Occipital lobe (tissue), 2 donors: ENCODE measurements around the gene ADI1. TPM values are rescaled to one million over a fixed set of nuclear protein-coding genes. Genes with fewer than 3 reads are reported as not detected.
"Not testable (repeated sequence)": the region's sequence is repeated elsewhere in the genome, so short reads cannot be mapped to it uniquely, and the experiment has no call there.

Experiments
- DNase-seq: peaks from one replicate; lab custom pipeline; 2025; lab: John Stamatoyannopoulos, UW
- total RNA-seq: library from RNA; depleted of rRNA; stranded (reverse); fragments of >200 nt; gene quantifications from one replicate; pipeline ENCODE4 v1.2.3, GENCODE V29; 2014

ADI1 gene
- total RNA-seq, 1 donor from 2014 or later = 15.4 TPM

DNA sequence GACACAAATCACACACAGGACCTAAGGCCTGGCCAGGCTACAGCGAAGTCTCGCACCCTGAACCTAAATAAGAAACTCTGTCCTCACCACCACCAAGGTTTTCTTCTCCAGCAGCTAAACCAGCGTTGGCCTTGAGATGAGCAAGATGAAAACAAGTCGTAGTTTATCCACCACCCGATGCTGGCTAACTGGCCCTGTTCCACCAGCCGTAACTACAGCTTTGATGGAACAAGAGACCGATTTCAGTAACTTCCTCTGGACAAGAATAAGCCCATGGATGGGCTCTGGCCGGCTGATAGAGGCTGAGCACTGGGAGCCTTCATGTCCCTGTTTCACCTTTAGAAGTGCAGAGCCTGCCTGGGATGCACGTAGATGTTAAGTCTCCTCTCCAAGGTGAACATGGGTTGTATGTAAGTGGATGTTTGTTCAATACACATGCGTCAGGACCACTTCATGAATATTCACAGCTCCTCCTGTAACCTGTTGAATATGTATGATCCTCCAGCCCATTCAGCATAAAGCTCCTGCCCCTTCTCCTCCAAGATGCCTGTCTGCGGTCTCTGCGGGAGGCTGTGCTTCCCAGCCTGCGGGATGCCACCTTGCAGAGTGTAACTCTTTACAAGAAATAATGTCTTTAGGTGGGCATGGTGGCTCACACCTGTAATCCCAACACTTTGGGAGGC, 24.2 kb downstream of the ADI1 start:
- DNase-seq = no peak

DNA sequence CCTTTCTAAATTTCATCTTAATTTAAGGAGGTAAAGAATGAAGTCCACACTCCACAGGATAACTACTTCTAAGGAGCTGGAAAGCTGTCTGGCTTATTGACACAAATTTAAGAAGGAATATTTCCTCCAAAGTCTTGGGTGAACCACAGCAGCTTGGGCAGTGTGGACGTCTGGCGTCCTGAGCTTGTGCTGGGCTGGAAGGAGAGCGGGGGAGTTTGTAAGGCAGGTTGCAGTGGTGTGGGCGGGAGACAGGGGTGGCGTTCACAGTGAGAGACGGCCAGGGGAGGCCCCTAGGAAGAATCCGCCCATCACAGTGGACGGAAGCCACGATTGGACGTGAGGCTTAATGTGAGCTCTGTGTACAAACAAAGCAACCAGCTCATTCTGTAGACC, 25.7 kb downstream of the ADI1 start:
- DNase-seq = no peak

DNA sequence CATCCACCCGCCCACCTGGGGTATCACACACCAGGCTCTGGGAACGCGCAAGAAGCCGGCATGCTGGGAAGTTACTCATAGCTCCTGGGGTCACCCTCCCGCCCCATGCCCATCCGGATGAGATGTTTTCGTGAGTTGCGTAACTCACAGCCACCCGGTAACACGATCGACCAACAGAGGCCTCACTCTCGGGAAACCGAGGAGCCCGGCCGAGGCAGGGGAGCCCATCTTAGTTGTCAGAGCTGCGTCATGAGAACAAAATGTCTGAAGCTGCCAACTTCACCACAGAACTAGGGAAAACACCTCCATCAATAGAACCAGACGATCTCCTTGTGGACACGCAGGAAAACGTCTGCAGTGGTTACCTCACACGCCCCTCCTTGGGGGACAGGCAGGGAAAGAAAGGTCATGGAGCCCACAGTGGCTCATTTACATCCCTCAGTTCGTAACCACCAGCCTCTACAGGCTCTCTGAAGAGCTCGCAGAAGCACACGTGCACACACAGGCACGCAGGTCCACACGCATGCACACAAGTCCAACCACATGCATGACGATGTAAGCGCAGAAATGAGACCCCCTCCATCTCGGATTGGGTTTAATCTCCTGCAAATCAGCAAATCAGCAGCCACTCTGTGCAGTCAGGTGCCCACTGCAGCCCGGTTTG, 26.2 kb downstream of the ADI1 start:
- DNase-seq = no peak

DNA sequence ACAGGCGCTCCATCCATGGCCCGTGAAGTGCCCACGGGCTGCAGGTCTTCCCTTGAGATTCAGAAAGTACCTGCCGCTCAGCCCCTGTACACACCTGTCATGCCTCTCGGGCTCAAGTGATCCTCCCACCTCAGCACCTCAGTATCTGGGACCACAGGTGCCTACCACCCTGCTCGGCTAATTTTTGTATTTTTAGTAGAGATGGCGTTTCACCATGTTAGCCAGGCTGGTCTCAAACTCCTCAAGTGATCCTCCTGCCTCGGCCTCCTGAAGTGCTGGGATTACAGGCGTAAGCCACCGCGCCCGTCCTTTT, 26.9 kb downstream of the ADI1 start:
- not testable (repeated sequence) for DNase-seq

DNA sequence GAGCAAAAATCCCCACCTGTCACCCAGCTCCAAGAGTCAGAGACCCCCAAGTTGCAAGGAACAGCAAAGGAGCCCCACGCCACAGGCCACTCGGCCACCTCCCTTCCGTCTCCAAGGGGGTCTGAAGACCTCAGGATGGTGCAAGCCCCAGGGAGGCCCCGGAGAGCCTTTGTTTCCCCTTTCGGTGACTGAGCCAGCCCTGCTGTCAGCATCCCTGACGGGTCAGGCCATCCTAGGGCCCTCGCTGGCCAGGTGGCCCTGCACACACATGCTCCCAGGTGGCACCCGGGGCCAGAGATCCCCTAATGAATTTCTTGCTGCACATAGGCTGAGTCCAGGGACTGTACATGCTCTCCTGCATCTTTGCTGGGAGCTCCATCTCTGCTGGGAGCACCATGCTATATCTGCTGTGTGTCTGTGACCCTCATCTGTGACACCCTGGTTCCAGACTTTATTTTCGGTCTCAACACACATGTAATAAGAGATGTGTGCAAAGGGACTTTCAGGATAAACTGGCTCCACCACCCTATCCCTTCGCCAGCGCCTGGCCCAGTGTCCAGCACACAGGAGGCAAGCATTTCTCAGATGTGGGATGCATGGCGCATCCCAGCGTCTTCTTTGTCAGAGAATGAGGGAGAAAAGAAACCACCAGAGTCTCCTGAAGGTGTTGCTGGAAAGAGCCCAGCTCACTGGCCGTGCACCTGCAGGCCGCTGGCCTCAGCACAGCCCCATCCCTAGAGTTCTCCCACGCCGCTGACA, 27.4 kb downstream of the ADI1 start:
- no peak for DNase-seq

DNA sequence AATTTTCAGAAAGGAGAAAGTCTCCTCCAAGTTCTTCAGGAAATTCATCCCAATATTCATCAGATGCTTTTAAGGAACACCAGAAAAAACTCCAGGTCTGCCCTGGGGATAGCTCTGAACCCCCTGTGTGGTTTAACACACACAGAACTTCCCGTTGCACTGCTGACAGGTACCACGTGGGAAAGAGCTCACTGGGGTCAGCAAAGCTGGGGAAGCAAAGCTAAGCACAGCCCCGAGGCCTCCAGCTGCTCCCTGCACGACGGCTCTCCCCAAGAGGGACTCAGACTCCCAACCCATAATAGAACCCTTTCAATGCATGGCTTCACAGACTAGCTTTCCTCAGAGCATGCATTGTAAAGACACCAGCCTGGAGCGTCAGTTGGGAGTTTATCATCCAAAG, 28.0 kb downstream of the ADI1 start:
- no peak for DNase-seq

DNA sequence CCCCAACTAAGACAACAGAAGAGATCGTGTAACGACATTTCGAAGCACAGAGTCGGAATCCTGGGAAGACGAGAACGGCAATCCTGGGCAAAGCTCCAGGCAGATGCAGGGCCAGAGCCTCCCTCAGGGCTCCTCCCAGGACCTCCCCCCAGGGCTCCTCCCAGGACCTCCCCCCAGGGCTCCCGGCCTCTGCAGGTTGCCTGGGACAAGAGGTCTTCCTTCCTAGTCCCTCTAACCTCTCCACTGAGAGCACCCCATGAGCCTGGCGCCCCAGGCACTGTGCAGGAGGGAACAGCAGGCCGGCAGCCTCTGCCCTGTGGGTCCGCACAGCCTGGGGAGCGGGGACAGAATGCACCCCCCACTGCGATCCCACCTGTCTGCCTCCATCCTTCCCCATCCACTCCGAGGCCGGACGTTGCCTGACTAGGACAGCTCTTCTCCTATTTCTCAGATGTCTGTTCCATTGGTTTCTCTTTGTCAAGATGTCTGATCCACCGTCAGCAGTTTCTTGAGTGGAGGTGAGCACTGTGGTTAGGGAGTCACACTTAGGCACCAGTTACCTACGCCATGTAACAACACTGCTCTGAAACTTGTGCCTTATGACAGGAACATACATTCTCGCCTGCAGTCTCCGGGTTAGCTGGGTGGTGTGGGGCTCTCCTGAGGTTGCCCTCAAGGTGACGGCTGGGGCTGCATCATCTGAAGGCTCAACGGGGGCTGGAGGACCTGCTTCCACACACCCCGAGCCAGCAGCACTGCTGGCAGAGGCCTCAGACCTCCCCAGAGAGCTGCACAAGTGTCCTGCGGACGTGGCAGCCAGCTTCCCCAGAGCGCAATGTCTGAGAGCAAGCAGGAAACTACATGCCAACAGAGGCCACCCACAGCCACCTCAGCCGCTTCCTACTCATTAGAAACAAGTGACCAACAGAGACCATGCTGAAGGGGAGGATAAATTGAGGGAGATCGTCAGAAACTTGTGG, 28.9 kb downstream of the ADI1 start:
- no peak for DNase-seq

DNA sequence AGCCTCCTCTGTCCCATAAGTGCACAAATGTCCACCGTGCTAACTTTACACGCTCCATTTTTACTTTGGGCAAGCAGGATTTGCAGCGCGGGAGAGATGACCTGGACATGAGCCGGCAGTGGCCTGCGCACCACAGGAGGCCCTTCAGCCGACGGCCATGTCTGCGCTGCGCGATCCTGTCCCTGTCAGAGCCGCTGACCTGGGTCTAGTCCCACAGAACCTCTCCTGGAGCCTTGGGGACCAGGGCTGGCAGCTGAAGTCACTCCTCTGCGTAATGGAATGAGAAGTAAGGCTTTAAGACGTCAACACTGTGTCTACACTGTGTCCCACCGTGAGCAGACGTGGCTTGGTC, 29.6 kb downstream of the ADI1 start:
- DNase-seq = no peak

DNA sequence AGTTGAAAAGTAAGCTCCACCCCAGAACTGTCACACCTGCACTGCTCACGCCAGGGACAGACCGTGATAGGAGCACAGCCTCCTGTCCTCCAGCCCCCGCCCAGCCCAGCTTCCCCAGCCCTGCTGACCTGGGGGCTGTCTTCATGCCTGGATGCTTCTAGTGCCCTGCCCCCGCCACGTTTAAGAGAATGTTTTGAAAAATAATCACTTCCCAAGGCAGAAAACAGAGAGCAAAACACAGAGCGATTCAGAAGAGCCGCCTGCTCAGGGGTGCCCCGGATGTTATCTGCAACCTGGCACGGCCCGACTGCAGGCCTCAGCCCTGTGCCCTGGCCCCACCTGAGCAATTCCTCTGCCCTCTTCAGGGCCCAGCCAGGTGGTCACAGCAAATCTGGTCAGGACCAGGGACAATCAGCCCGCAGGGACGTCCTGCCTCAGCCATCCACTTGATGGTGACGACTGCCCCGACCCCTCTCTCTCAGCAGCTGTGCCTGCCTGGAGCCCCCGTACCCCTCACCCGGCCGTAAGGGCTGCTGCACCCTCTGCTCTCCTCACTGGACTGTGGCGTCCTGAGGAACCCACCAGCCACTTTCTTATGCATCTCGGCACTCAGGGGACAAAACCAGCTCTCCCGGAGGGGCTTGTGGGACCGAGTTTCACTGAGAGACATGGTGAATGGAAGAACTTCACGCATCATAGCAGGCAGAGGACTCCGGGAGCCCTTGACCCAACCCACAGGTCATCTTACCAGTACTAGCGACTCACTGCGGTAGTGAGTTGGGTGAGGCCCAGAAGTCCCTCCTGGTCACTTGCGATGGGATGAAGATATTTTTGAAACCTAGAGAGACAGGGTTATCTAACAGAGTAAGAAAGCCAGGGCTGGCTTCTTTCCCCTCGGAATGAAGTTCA, 30.2 kb downstream of the ADI1 start:
- DNase-seq = no peak

DNA sequence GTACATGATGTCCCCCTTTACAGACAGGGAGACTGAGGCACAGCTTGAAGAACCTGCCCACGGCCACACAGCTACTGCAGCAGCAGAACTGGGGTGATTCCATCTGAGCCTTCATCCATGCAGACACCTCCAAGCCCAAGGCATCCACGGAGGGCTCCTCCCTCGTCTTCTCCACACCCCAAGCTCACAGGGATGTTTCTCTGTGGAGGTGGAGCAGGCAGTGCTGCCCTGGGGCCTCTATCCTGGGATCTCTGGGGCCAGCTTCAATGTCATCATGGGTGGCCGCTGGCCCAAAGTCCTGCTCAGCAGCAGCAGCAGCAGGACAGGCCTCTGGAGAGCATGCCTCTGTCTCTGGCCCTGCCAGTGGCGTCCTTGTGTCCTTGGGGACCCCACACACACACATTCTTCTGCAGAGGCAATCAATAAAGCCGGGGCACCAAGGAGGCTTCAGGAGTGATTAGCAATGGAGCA, 31.2 kb downstream of the ADI1 start:
- no peak for DNase-seq

DNA sequence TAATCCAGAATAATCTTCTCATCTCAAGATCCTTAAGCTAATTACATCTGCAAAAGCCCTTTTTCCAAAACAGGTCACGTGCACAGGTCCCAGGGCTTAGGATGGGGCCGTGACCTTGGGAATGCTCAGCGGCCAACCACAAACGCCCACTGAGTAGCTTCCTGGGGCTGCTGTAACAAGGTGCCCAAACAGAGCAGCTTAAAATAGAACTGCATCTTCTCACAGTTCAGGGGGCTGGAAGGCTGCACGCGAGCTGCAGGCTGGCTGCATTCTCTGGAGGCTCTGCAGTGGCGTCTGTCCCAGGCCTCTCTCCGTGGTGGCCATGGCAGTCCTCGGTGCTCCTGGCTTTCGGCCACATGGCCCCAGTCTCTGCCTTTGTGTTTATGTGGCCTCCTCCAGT, 31.9 kb downstream of the ADI1 start:
- DNase-seq = no peak

DNA sequence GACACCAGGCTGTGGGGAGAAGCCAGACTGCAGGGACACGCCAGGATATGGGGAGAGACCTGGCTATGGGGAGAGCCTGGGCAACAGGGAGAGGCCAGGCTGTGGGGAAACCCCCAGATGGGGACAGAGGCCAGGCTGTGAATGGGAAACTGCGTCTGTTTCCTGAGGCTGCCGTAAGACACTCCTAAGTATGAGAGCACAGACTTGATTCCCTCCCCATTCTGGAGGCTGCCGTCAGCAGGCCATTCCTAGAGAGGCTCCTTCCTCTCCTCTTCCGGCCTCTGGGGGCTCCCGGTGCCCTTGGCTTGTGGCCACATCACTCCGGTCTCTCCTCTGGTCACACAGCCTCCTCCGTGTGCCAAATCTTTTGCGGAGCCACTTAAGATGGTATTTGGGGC, 32.3 kb downstream of the ADI1 start:
- DNase-seq = no peak

DNA sequence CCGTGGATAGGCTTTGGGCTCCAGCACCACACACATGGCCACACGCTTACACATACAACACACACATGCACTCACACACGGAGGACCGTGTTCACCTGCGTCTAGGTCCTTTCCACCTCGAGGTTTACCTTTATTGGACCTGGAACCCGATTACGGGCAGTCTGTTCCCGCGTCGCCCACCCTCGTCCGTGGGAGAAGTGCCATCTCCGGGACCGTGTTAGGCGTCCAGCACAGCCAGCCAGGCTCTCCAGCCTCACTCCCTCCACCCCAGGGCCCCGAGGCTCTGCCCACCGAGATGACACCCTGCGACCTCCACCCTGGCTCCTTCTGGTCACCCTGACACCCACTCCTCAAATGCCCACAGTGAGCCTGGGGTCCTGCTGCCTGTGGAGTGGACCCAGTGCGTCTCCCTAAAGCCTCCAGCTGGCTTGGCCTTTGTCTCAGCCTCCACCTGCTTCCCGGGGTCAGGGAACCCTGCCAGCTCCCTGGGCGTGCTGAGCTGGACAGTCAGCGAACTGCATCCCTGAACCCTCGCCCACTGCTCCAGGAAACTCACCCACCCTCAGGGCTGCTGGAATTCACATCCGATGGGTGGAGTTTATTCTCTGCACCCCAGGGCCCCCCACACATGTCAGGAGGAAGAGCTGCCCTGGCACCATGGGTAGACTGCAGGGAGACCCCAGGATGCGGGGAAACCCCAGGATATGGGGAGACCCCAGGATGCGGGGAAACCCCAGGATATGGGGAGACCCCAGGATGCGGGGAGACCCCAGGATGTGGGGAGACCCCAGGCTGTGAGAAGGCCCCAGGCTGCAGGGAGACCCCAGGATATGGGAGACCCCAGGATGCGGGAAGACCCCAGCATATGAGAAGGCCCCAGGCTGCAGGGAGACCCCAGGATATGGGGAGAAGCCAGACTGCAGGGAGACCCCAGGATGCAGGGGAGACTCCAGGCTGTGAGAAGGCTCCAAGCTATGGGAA, 33.0 kb downstream of the ADI1 start:
- DNase-seq = no peak

DNA sequence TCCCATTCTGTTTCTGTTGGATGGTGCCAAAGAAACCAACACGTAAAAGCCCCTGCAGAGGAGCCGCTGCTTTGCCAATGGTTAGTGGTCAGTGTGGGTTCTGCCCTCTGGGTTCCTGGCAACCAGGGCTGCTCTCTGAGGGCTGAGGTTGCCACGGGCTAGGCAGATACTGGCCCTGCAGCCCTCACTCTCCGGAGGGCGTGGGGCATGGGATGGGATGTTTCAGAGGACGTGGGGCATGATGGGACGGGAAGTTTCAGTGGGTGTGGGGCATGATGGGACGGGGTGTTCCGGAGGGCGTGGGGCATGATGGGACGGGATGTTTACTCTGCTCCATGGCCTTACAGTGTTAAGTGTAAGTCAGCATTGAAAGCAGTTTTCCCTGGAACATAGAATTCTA, 34.2 kb downstream of the ADI1 start:
- DNase-seq = no peak

DNA sequence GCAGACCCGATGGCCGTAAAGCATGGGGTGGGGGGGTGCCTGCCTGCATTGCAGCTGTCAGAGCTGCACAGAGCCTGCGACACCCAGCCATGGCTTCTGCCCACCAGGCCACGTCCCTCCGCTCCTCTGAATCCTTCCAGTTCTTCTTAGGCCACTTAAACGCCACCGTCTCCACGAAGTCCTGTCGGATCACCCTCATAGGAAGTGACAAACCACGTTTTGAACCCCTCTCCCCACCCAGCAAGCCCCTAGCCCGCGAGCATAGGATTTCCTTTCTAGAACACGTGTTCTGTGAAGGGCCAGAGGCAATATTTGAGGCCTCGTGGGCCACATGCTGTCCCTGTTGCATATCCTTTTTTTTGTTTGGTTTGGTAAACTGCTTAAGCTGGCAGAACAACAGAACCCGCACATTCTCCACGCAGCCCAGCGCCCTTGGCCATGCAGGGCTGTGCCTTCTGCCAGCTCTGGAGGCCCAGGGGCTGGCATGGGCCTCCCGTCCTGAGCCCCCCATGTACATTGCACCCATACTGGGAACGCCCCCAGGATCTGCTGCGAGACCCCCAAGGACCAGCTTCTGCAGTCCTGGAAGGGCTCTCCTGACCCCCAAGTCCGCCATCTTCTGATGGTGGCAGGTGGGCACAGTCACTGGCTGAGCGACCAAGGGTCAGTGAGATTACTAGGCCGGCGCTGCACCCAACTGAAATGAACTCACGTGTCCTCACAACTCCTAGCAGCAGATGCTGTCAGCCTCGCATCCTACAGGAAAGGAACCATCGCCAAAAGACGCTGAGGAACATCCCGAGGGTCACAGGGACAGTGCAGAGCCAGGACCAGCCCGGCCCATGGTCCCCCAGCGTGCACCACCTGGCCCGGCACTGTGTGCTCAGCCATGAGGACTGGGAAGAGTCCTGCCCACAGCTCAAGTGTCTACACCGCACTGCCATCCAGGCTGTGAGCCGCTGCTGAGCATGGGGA, 35.1 kb downstream of the ADI1 start:
- no peak for DNase-seq

DNA sequence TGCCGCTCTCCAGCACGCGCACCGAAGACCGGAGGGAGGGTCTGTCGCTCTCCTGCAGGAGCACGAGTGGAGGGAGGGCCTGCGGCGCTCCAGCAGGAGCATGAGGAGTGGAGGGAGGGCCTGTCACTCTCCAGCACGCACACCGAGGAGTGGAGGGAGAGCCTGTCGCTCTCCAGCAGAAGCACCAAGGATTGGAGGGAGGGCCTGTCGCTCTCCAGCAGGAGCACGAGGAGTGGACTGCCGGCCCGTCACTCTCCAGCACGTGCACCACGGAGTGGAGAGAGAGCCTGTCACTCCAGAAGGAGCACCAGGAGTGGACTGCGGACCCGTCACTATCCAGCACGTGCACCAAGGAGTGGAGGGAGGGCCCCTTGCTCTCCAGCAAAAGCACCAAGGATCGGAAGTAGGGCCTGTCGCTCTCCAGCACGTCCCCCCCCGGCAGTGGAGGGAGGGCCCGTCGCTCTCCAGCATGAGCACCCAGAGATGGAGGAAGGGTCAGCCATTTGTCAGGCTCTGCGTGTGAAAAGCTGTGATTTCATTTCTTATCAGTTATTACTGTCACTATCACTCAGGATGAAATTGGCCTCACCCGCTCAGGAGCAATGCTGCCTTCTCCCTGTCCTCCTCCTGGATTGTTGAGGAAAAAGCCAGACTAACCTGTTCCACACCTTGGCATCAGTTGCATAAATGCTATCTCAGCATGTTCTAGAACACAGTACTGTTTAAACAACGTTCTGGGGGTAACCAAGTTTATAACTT, 35.9 kb downstream of the ADI1 start:
- DNase-seq = peak; percentile 36

DNA sequence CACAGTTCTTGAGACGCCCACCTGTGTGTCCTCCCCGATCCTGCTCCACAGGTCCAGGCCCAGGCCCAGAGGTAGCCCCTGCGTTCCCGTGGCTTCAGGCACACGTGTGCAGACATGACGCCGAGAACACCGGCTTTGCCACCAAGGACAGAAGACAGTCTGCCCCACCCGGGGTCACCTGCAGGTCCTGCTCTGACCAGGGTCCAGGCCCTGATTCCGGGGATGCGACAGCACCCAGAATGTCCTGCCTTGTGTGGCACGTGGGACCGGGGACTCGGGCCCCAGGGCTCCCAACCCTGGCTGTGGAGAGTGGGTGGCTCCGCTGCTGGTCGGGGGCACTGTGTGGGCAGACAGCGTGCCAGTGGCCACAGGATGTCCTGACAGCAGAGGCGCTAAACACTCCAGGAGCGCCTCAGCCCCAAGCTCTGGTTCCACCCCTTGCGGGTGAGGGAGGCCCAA, 36.9 kb downstream of the ADI1 start:
- no peak for DNase-seq
